Activated CD8-positive, alpha-beta memory T cell treated with anti-CD3 and anti-CD28 coated beads, Interleukin-2, amount 10 ng/mL, durations not matched to agents 7 days and 5 days (primary cell): Measurements from ENCODE around the gene TMEM255A. TPM values are rescaled to one million over a fixed set of nuclear protein-coding genes. Genes with fewer than 3 reads are reported as not detected.
A peak's percentile ranks its signal among the peaks of the same experiment; 100 is the strongest.

Experiments
- ATAC-seq: fragments of 150-1000 bp; cut with Tn5 transposase; one replicate; pipeline ENCODE4 v1.10.0; 2021; ENCODE audit warnings: moderate library complexity
- CTCF ChIA-PET: fragments of 350-600 bp; sonication (Branson Sonifier 250); formaldehyde crosslinking; loops from one replicate; lab custom pipeline; 2021; ENCODE audit warnings: antibody characterized with exemption; lab: Charles Lee
- DNase-seq: peaks from one replicate; pipeline ENCODE4 v3.0.0-alpha.2; 2020
- H3K27ac Mint-ChIP-seq: one replicate; pipeline ENCODE4 v1.8.0; 2021; ENCODE audit warnings: mild to moderate bottlenecking, mixed read lengths
- H3K27me3 Mint-ChIP-seq: one replicate; pipeline ENCODE4 v1.8.0; 2021; ENCODE audit warnings: mixed read lengths
- H3K36me3 Mint-ChIP-seq: one replicate; pipeline ENCODE4 v1.8.0; 2021; ENCODE audit warnings: mild to moderate bottlenecking, mixed read lengths
- H3K4me1 Mint-ChIP-seq: one replicate; pipeline ENCODE4 v1.8.0; 2021; ENCODE audit warnings: mixed read lengths
- H3K4me3 Mint-ChIP-seq: one replicate; pipeline ENCODE4 v1.8.0; 2021; ENCODE audit warnings: mild to moderate bottlenecking, moderate library complexity, mixed read lengths
- H3K9me3 Mint-ChIP-seq: one replicate; pipeline ENCODE4 v1.8.0; 2022; ENCODE audit warnings: low read depth, mixed read lengths
- total RNA-seq, 2 experiments: library from RNA; stranded (reverse); gene quantifications; one replicate each; pipeline ENCODE4 v1.2.3, GENCODE V29; 2021

TMEM255A gene
- total RNA-seq, 2 experiments from 2014 or later: 0.15 TPM; not detected in 1

- CTCF ChIA-PET: interaction anchor here (0.6 to 1.1 kb wide), 2 partner anchors 9 to 157 kb away, joined by 3 to 4 read pairs; no protein-coding TSS in a partner anchor
- H3K27ac Mint-ChIP-seq: no peak overlapping the region
- H3K27me3 Mint-ChIP-seq: peaks cover 29% of the 10 kb centered on the region
- H3K4me1 Mint-ChIP-seq: no peaks in the 10 kb centered on the region
- no peak for DNase-seq
- no peak for ATAC-seq
- H3K9me3 Mint-ChIP-seq: no peaks in the 10 kb centered on the region
- no peak overlapping the region for H3K4me3 Mint-ChIP-seq
- no peaks in the 10 kb centered on the region for H3K36me3 Mint-ChIP-seq
Observed at GRCh38 chrX:120318411-120318810, 7.2 kb upstream of the TMEM255A start.

GRCh38 chrX:120316587-120317283, 5.5 kb upstream of the TMEM255A start:
- DNase-seq (no peak), ATAC-seq (no peak)
- Mint-ChIP-seq H3K9me3 (no peaks in the 10 kb centered on the region), H3K4me3 (no peak overlapping the region), H3K4me1 (no peaks in the 10 kb centered on the region), H3K27me3 (peaks cover 46% of the 10 kb centered on the region), H3K27ac (no peak overlapping the region), H3K36me3 (no peaks in the 10 kb centered on the region)
- CTCF ChIA-PET: no interaction called here

GRCh38 chrX:120315776-120316175, 4.5 kb upstream of the TMEM255A start:
- Mint-ChIP-seq H3K9me3 (no peaks in the 10 kb centered on the region), H3K36me3 (no peaks in the 10 kb centered on the region), H3K4me3 (no peak overlapping the region), H3K27me3 (peaks cover 49% of the 10 kb centered on the region), H3K27ac (no peak overlapping the region), H3K4me1 (peaks cover 4% of the 10 kb centered on the region)
- CTCF ChIA-PET: no interaction called here
- DNase-seq (no peak), ATAC-seq (no peak)

GRCh38 chrX:120311727-120312063, 434 bp upstream of the TMEM255A start:
- Mint-ChIP-seq H3K4me1 (peaks cover 28% of the 10 kb centered on the region), H3K36me3 (no peaks in the 10 kb centered on the region), H3K27ac (no peak overlapping the region), H3K9me3 (no peaks in the 10 kb centered on the region), H3K27me3 (peaks cover 56% of the 10 kb centered on the region), H3K4me3 (no peak overlapping the region)
- DNase-seq: no peak
- ATAC-seq: no peak
- CTCF ChIA-PET: interaction anchor here (2.8 kb wide), 1 partner anchor 61 kb away, joined by 13 read pairs; the partner anchor contains the start of gene ZBTB33

GRCh38 chrX:120309873-120310705, 1.2 kb downstream of the TMEM255A start:
- H3K27ac Mint-ChIP-seq: no peak overlapping the region
- CTCF ChIA-PET: interaction anchor here (1.0 to 2.8 kb wide), 8 partner anchors 8 to 175 kb away, joined by 3 to 13 read pairs (median 4); partner anchors contain the start of gene ZBTB33
- DNase-seq: peak; percentile 44
- H3K27me3 Mint-ChIP-seq: peaks cover 52% of the 10 kb centered on the region
- peaks cover 38% of the 10 kb centered on the region for H3K4me1 Mint-ChIP-seq
- H3K9me3 Mint-ChIP-seq: no peaks in the 10 kb centered on the region
- peak overlapping the region; percentile 74 for H3K4me3 Mint-ChIP-seq
- ATAC-seq: no peak
- no peaks in the 10 kb centered on the region for H3K36me3 Mint-ChIP-seq

GRCh38 chrX:120308959-120309872, 2.0 kb downstream of the TMEM255A start:
- peak; percentile 96 for ATAC-seq
- CTCF ChIA-PET: interaction anchor here (0.7 to 2.8 kb wide), 8 partner anchors 9 to 176 kb away, joined by 3 to 13 read pairs (median 4); partner anchors contain the start of gene ZBTB33
- peak overlapping the region; percentile 74 for H3K4me3 Mint-ChIP-seq
- peak overlapping the region; percentile 50 for H3K27ac Mint-ChIP-seq
- H3K4me1 Mint-ChIP-seq: peaks cover 38% of the 10 kb centered on the region
- H3K9me3 Mint-ChIP-seq: no peaks in the 10 kb centered on the region
- H3K36me3 Mint-ChIP-seq: no peaks in the 10 kb centered on the region
- H3K27me3 Mint-ChIP-seq: peaks cover 46% of the 10 kb centered on the region
- peak; percentile 86 for DNase-seq

GRCh38 chrX:120308558-120308957, 2.7 kb downstream of the TMEM255A start:
- no peak for ATAC-seq
- no peak overlapping the region for H3K27ac Mint-ChIP-seq
- DNase-seq: no peak
- H3K27me3 Mint-ChIP-seq: peaks cover 43% of the 10 kb centered on the region
- H3K4me3 Mint-ChIP-seq: no peak overlapping the region
- CTCF ChIA-PET: interaction anchor here (0.7 to 1.4 kb wide), 6 partner anchors 10 to 177 kb away, joined by 3 to 6 read pairs (median 4); no protein-coding TSS in a partner anchor
- peaks cover 38% of the 10 kb centered on the region for H3K4me1 Mint-ChIP-seq
- no peaks in the 10 kb centered on the region for H3K36me3 Mint-ChIP-seq
- no peaks in the 10 kb centered on the region for H3K9me3 Mint-ChIP-seq

- CTCF ChIA-PET: no interaction called here
- H3K27ac Mint-ChIP-seq: peak overlapping the region; percentile 72
Observed at GRCh38 chrX:120306630-120307029, 4.6 kb downstream of the TMEM255A start.

GRCh38 chrX:120305531-120306141, 5.6 kb downstream of the TMEM255A start:
- Mint-ChIP-seq H3K27ac (no peak overlapping the region), H3K27me3 (peaks cover 19% of the 10 kb centered on the region), H3K36me3 (no peaks in the 10 kb centered on the region), H3K4me3 (no peak overlapping the region), H3K9me3 (no peaks in the 10 kb centered on the region), H3K4me1 (peaks cover 48% of the 10 kb centered on the region)
- no peak for ATAC-seq
- CTCF ChIA-PET: no interaction called here
- DNase-seq: no peak

More at GRCh38 chrX:120306630-120307029, 4.6 kb downstream of the TMEM255A start:
- ATAC-seq (no peak), DNase-seq (no peak)
- Mint-ChIP-seq H3K4me1 (peaks cover 50% of the 10 kb centered on the region), H3K4me3 (no peak overlapping the region), H3K27me3 (peaks cover 24% of the 10 kb centered on the region), H3K36me3 (no peaks in the 10 kb centered on the region), H3K9me3 (no peaks in the 10 kb centered on the region)

GRCh38 chrX:120304256-120304655, 7.0 kb downstream of the TMEM255A start:
- peaks cover 7% of the 10 kb centered on the region for H3K27me3 Mint-ChIP-seq
- no peaks in the 10 kb centered on the region for H3K9me3 Mint-ChIP-seq
- H3K4me1 Mint-ChIP-seq: peaks cover 43% of the 10 kb centered on the region
- H3K27ac Mint-ChIP-seq: no peak overlapping the region
- no peak for ATAC-seq
- CTCF ChIA-PET: interaction anchor here (2.9 kb wide), 1 partner anchor 53 kb away, joined by 10 read pairs; the partner anchor contains the start of gene ZBTB33
- H3K36me3 Mint-ChIP-seq: no peaks in the 10 kb centered on the region
- no peak overlapping the region for H3K4me3 Mint-ChIP-seq
- DNase-seq: no peak

- peak overlapping the region; percentile 81 for H3K27ac Mint-ChIP-seq
Observed at GRCh38 chrX:120302434-120302833, 8.8 kb downstream of the TMEM255A start.

GRCh38 chrX:120301960-120302359, 9.3 kb downstream of the TMEM255A start:
- Mint-ChIP-seq H3K4me1 (peaks cover 30% of the 10 kb centered on the region), H3K4me3 (no peak overlapping the region), H3K27me3 (no peaks in the 10 kb centered on the region), H3K27ac (peak overlapping the region; percentile 81), H3K36me3 (no peaks in the 10 kb centered on the region), H3K9me3 (no peaks in the 10 kb centered on the region)
- DNase-seq: no peak
- ATAC-seq: peak; percentile 8
- CTCF ChIA-PET: interaction anchor here (1.1 to 2.9 kb wide), 3 partner anchors 9 to 51 kb away, joined by 3 to 10 read pairs (median 5); partner anchors contain the start of genes TMEM255A and ZBTB33

More at GRCh38 chrX:120302434-120302833, 8.8 kb downstream of the TMEM255A start:
- H3K4me3 Mint-ChIP-seq: peak overlapping the region; percentile 18
- no peaks in the 10 kb centered on the region for H3K27me3 Mint-ChIP-seq
- CTCF ChIA-PET: interaction anchor here (2.9 kb wide), 1 partner anchor 52 kb away, joined by 10 read pairs; the partner anchor contains the start of gene ZBTB33
- no peaks in the 10 kb centered on the region for H3K36me3 Mint-ChIP-seq
- peak; percentile 98 for ATAC-seq
- no peaks in the 10 kb centered on the region for H3K9me3 Mint-ChIP-seq
- peak; percentile 81 for DNase-seq
- H3K4me1 Mint-ChIP-seq: peaks cover 35% of the 10 kb centered on the region
